Panc1 (cell line): ENCODE measurements around the gene ZMYM2. TPM values are rescaled to one million over a fixed set of nuclear protein-coding genes. Genes with fewer than 3 reads are reported as not detected.

Source experiments
- ATAC-seq: fragments of 200-7000 bp; cut with Tn5 transposase; 2 replicates; pipeline ENCODE4 v1.9.1; 2020; ENCODE audit warnings: mild to moderate bottlenecking, moderate library complexity
- BruUV-seq: library from RNA; stranded (reverse); fragments of 400-500 nt; replicated peaks from 2 replicates; lab custom pipeline; 2021; lab: Mats Ljungman, UMichigan
- CTCF ChIA-PET: fragments of 300-600 bp; sonication (Branson Sonifier 250); formaldehyde crosslinking; loops from one replicate; lab custom pipeline; 2022; ENCODE audit warnings: antibody characterized with exemption; lab: Charles Lee
- POLR2A ChIA-PET: fragments of 300-600 bp; sonication (Branson Sonifier 250); formaldehyde crosslinking; loops from one replicate; lab custom pipeline; 2022; ENCODE audit warnings: antibody characterized with exemption; lab: Charles Lee
- DNase-seq: peaks from one replicate; pipeline ENCODE4 v3.0.0-alpha.2; 2010; ENCODE audit warnings: low read depth, low spot score
- H3K27ac ChIP-seq: 2 replicates; pipeline ENCODE4 v1.5.1; 2011; ENCODE audit warnings: mild to moderate bottlenecking, low read length, inconsistent platforms
- H3K27me3 ChIP-seq: fragments of 200-500 bp; sonication (Bioruptor generic); 2 replicates; pipeline ENCODE4 v1.6.0; 2014; ENCODE audit warnings: low read length, inconsistent platforms; ENCODE audit not compliant: control insufficient read depth, insufficient read depth
- H3K36me3 ChIP-seq: fragments of 200-500 bp; sonication (Bioruptor generic); 2 replicates; pipeline ENCODE4 v1.5.1; 2014; ENCODE audit warnings: inconsistent platforms, mild to moderate bottlenecking, low read length, moderate library complexity; ENCODE audit not compliant: control insufficient read depth, insufficient read depth
- H3K4me1 ChIP-seq: 2 replicates; pipeline ENCODE4 v1.5.1; 2011; ENCODE audit warnings: inconsistent platforms, mild to moderate bottlenecking, low read length, moderate library complexity; ENCODE audit not compliant: control insufficient read depth, insufficient read depth
- H3K4me3 ChIP-seq, 2 experiments: 2 replicates each; pipeline ENCODE4 v1.5.1; 2011 to 2012; ENCODE audit warnings: low read depth in 2 of 2, low read length in 2 of 2, mild to moderate bottlenecking in 2 of 2, inconsistent platforms in 1 of 2, moderate library complexity in 1 of 2
- H3K9me3 ChIP-seq: fragments of 200-500 bp; sonication (Bioruptor generic); 2 replicates; pipeline ENCODE4 v1.5.1; 2014; ENCODE audit warnings: low read depth, mild to moderate bottlenecking, inconsistent platforms, low read length, moderate library complexity; ENCODE audit not compliant: control insufficient read depth, insufficient read depth
- CTCF ChIP-seq: fragments of 450-650 bp; IDR thresholded peaks from 2 replicates; pipeline ENCODE4 v1.5.1; 2017; ENCODE audit warnings: mild to moderate bottlenecking
- POLR2AphosphoS5 ChIP-seq: IDR thresholded peaks from 2 replicates; pipeline ENCODE4 v1.6.1; 2012; ENCODE audit warnings: mild to moderate bottlenecking, low read depth, low read length, moderate library complexity
- REST ChIP-seq, 2 experiments: IDR thresholded peaks; 2 replicates each; pipeline ENCODE4 v1.6.1; 2011 to 2012; ENCODE audit warnings: low read depth in 2 of 2, control low read depth in 1 of 2, low read length in 1 of 2, mild to moderate bottlenecking in 1 of 2, moderate library complexity in 1 of 2; ENCODE audit not compliant: insufficient read depth in 1 of 2
- SIN3A ChIP-seq: IDR thresholded peaks from 2 replicates; pipeline ENCODE4 v1.6.1; 2012; ENCODE audit warnings: low read depth, mild to moderate bottlenecking, low read length, moderate library complexity, borderline replicate concordance; ENCODE audit not compliant: insufficient read depth
- TCF7L2 ChIP-seq: IDR thresholded peaks from 2 replicates; pipeline ENCODE4 v1.6.1; 2011; ENCODE audit warnings: mild to moderate bottlenecking, low read depth, low read length, inconsistent platforms
- in situ Hi-C: cut with HindIII; loops from 2 replicates; pipeline ENCODE4 v1.10.0; 2016; ENCODE audit warnings: low sequenced_read_pairs, low pct_unique_long_range_greater_than_20kb
- intact Hi-C: fragments of 100-400 bp; cut with micrococcal nuclease; formaldehyde crosslinking; loops from one replicate; pipeline ENCODE4 v1.10.0; 2022; ENCODE audit not compliant: unreplicated experiment
- total RNA-seq: library from RNA; stranded (reverse); gene quantifications from one replicate; pipeline ENCODE4 v1.2.1, GENCODE V29; 2021; ENCODE audit not compliant: unreplicated experiment

Gene ZMYM2
- total RNA-seq, 1 experiment from 2014 or later: 64.3 TPM

GRCh38 chr13:20134732-20135131, 176.2 kb downstream of the ZMYM2 start:
- in situ Hi-C loops: no loop called here
- no peak for DNase-seq
- no peak for ATAC-seq
- intact Hi-C loops: no loop called here
- POLR2A ChIA-PET: no interaction called here
- BruUV-seq: no TSS peak
- Histone ChIP-seq H3K27ac (no peak overlapping the region), H3K27me3 (no peaks in the 10 kb centered on the region), H3K36me3 (no peaks in the 10 kb centered on the region), H3K4me3 (no peak overlapping the region), H3K9me3 (no peaks in the 10 kb centered on the region), H3K4me1 (no peaks in the 10 kb centered on the region; the same call in none of the 2 replicates)
- TF ChIP-seq POLR2AphosphoS5: no peak
- no peak for TF ChIP-seq REST (IDR thresholded peaks at IDR 0.05; ENCODE audit: insufficient read depth in 1 of 2, low read depth in 2 of 2, low read length in 1 of 2)
- TF ChIP-seq TCF7L2: no peak
- CTCF ChIA-PET: no interaction called here

GRCh38 chr13:20136781-20137703, 178.5 kb downstream of the ZMYM2 start:
- no peaks in the 10 kb centered on the region for H3K9me3 ChIP-seq
- ChIA-PET CTCF (interaction anchor here (0.6 kb wide), 1 partner anchor 16 kb away, joined by 3 read pairs; no protein-coding TSS in a partner anchor), POLR2A (no interaction called here)
- ATAC-seq: peak; percentile 94
- no peaks in the 10 kb centered on the region for H3K27me3 ChIP-seq
- TF ChIP-seq SIN3A: no peak
- peak; percentile 89 for TF ChIP-seq CTCF
- no peaks in the 10 kb centered on the region for H3K36me3 ChIP-seq
- in situ Hi-C loops (no loop called here), intact Hi-C loops (no loop called here)
- peak overlapping the region; percentile 23 to 45 for H3K4me3 ChIP-seq
- H3K27ac ChIP-seq: peak overlapping the region; percentile 39; the same call in 1 of the 2 replicates
- H3K4me1 ChIP-seq: no peaks in the 10 kb centered on the region; the same call in none of the 2 replicates
- BruUV-seq: no TSS peak
- DNase-seq: no peak

- no peak for TF ChIP-seq POLR2AphosphoS5
- no peak for TF ChIP-seq SIN3A
- TF ChIP-seq REST (IDR thresholded peaks at IDR 0.05; ENCODE audit: insufficient read depth in 1 of 2, low read depth in 2 of 2, low read length in 1 of 2): no peak
- TF ChIP-seq TCF7L2: no peak
- no peak for TF ChIP-seq CTCF
- H3K27ac ChIP-seq: no peak overlapping the region
- ChIA-PET POLR2A (no interaction called here), CTCF (no interaction called here)
- no peak for ATAC-seq
- in situ Hi-C loops (no loop called here), intact Hi-C loops (no loop called here)
- no TSS peak for BruUV-seq
- H3K27me3 ChIP-seq: no peaks in the 10 kb centered on the region
- no peak overlapping the region for H3K4me3 ChIP-seq
- no peak for DNase-seq
- no peaks in the 10 kb centered on the region for H3K9me3 ChIP-seq
- H3K4me1 ChIP-seq: no peaks in the 10 kb centered on the region; the same call in none of the 2 replicates
- H3K36me3 ChIP-seq: no peaks in the 10 kb centered on the region
These were observed 179.3 kb downstream of the ZMYM2 start for GRCh38 chr13:20137875-20138274.
